ENCODE data around the gene LIPC. TPM values are rescaled to one million over a fixed set of nuclear protein-coding genes. Genes with fewer than 3 reads are reported as not detected.

LIPC gene
- total and polyA plus RNA-seq, 2 donors (not counting 1 experiment from before 2014, with no cell fraction given): 0.82 to 4.0 TPM

- Histone ChIP-seq H3K9me3 (ENCODE audit: control insufficient read depth, insufficient read depth, low read depth, low read length) (no peaks in the 10 kb centered on the region), H3K4me2 (ENCODE audit: extremely low read depth, insufficient read depth, low read length) (no peak overlapping the region), H3K79me2 (ENCODE audit: control insufficient read depth, insufficient read depth, low read length) (no peaks in the 10 kb centered on the region), H3K27me3 (ENCODE audit: control insufficient read depth, insufficient read depth, low read length) (no peaks in the 10 kb centered on the region), H3K4me1 (ENCODE audit: control insufficient read depth, extremely low read depth, insufficient read depth, low read length) (peaks cover 8% of the 10 kb centered on the region), H3K9ac (ENCODE audit: insufficient read depth, low read length) (no peak overlapping the region), H3K27ac (ENCODE audit: insufficient read depth, low read length) (no peak overlapping the region), H3K36me3 (ENCODE audit: control insufficient read depth, insufficient read depth, low read length) (no peaks in the 10 kb centered on the region), H2AFZ (ENCODE audit: low read length) (no peak overlapping the region), H4K20me1 (ENCODE audit: control insufficient read depth, extremely low read depth, insufficient read depth, low read length) (no peaks in the 10 kb centered on the region), H3K4me3 (replicated peaks in 1 of 4; ENCODE audit: control extremely low read depth in 1 of 4, insufficient read depth in 1 of 4, low read depth in 3 of 4, low read length in 4 of 4) (no peak overlapping the region)
- DNase-seq (ENCODE audit: low read depth in 2 of 2): no peak
- TF ChIP-seq EZH2 (IDR thresholded peaks at IDR 0.05; ENCODE audit: low read length, missing control alignments): no peak
- TF ChIP-seq, protein P1, sequence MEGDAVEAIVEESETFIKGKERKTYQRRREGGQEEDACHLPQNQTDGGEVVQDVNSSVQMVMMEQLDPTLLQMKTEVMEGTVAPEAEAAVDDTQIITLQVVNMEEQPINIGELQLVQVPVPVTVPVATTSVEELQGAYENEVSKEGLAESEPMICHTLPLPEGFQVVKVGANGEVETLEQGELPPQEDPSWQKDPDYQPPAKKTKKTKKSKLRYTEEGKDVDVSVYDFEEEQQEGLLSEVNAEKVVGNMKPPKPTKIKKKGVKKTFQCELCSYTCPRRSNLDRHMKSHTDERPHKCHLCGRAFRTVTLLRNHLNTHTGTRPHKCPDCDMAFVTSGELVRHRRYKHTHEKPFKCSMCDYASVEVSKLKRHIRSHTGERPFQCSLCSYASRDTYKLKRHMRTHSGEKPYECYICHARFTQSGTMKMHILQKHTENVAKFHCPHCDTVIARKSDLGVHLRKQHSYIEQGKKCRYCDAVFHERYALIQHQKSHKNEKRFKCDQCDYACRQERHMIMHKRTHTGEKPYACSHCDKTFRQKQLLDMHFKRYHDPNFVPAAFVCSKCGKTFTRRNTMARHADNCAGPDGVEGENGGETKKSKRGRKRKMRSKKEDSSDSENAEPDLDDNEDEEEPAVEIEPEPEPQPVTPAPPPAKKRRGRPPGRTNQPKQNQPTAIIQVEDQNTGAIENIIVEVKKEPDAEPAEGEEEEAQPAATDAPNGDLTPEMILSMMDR (conservative IDR thresholded peaks at IDR 0.05 in 1 of 2, IDR thresholded peaks at IDR 0.05 in 1 of 2; ENCODE audit: low read depth in 1 of 2, low read length in 2 of 2): no peak
These were observed 43.6 kb upstream of the LIPC start for GRCh38 chr15:58388211-58388610.

DNA sequence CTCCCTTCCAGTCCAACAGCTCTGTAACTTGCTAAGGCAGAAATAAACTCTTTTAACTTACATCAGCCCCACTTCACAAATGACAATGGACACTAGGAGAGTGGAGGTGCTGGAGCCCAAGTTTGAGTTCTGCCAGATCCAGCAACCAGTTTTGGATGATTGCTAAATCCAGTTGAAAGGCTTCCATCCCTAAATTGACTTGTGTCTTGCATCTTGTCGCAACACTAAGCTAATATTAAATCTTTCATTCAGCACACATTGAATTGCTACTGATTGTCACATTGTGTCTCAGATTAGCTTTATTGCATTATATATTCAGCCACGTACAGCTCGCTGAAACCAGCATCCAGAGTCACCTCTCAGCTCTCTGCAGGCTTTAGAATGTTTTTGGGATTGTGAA is 41.7 kb upstream of the LIPC start:
- Histone ChIP-seq H3K79me2 (ENCODE audit: control insufficient read depth, insufficient read depth, low read length) (no peaks in the 10 kb centered on the region), H3K9ac (ENCODE audit: insufficient read depth, low read length) (no peak overlapping the region), H3K27me3 (ENCODE audit: control insufficient read depth, insufficient read depth, low read length) (no peaks in the 10 kb centered on the region), H3K27ac (ENCODE audit: insufficient read depth, low read length) (no peak overlapping the region), H4K20me1 (ENCODE audit: control insufficient read depth, extremely low read depth, insufficient read depth, low read length) (no peaks in the 10 kb centered on the region), H3K4me3 (replicated peaks in 1 of 4; ENCODE audit: control extremely low read depth in 1 of 4, insufficient read depth in 1 of 4, low read depth in 3 of 4, low read length in 4 of 4) (no peak overlapping the region), H2AFZ (ENCODE audit: low read length) (no peak overlapping the region), H3K4me2 (ENCODE audit: extremely low read depth, insufficient read depth, low read length) (no peak overlapping the region), H3K36me3 (ENCODE audit: control insufficient read depth, insufficient read depth, low read length) (no peaks in the 10 kb centered on the region), H3K4me1 (ENCODE audit: control insufficient read depth, extremely low read depth, insufficient read depth, low read length) (peaks cover 8% of the 10 kb centered on the region), H3K9me3 (ENCODE audit: control insufficient read depth, insufficient read depth, low read depth, low read length) (no peaks in the 10 kb centered on the region)
- no peak for DNase-seq (ENCODE audit: low read depth in 2 of 2)
- TF ChIP-seq EZH2 (IDR thresholded peaks at IDR 0.05; ENCODE audit: low read length, missing control alignments): no peak
- TF ChIP-seq, protein P1 (conservative IDR thresholded peaks at IDR 0.05 in 1 of 2, IDR thresholded peaks at IDR 0.05 in 1 of 2; ENCODE audit: low read depth in 1 of 2, low read length in 2 of 2): no peak

GRCh38 chr15:58390655-58391054 is 41.1 kb upstream of the LIPC start:
- no peak overlapping the region for H3K9ac ChIP-seq (ENCODE audit: insufficient read depth, low read length)
- H3K4me1 ChIP-seq (ENCODE audit: control insufficient read depth, extremely low read depth, insufficient read depth, low read length): peaks cover 9% of the 10 kb centered on the region
- H3K79me2 ChIP-seq (ENCODE audit: control insufficient read depth, insufficient read depth, low read length): no peaks in the 10 kb centered on the region
- no peaks in the 10 kb centered on the region for H4K20me1 ChIP-seq (ENCODE audit: control insufficient read depth, extremely low read depth, insufficient read depth, low read length)
- no peak overlapping the region for H3K27ac ChIP-seq (ENCODE audit: insufficient read depth, low read length)
- H2AFZ ChIP-seq (ENCODE audit: low read length): no peak overlapping the region
- H3K4me3 ChIP-seq (replicated peaks in 1 of 4; ENCODE audit: control extremely low read depth in 1 of 4, insufficient read depth in 1 of 4, low read depth in 3 of 4, low read length in 4 of 4): no peak overlapping the region
- TF ChIP-seq EZH2 (IDR thresholded peaks at IDR 0.05; ENCODE audit: low read length, missing control alignments): no peak
- TF ChIP-seq, protein P1 (conservative IDR thresholded peaks at IDR 0.05 in 1 of 2, IDR thresholded peaks at IDR 0.05 in 1 of 2; ENCODE audit: low read depth in 1 of 2, low read length in 2 of 2): no peak
- H3K27me3 ChIP-seq (ENCODE audit: control insufficient read depth, insufficient read depth, low read length): no peaks in the 10 kb centered on the region
- no peaks in the 10 kb centered on the region for H3K36me3 ChIP-seq (ENCODE audit: control insufficient read depth, insufficient read depth, low read length)
- no peak for DNase-seq (ENCODE audit: low read depth in 2 of 2)
- H3K9me3 ChIP-seq (ENCODE audit: control insufficient read depth, insufficient read depth, low read depth, low read length): no peaks in the 10 kb centered on the region
- H3K4me2 ChIP-seq (ENCODE audit: extremely low read depth, insufficient read depth, low read length): no peak overlapping the region
